DOHH2 (cell line): ENCODE results near the gene COX19.
"Not testable (repeated sequence)": the region's sequence is repeated elsewhere in the genome, so short reads cannot be mapped to it uniquely, and the experiment has no call there.

Experiments used
- H3F3A ChIP-seq: fragments of 200-600 bp; sonication (generic), shearing (Covaris generic); 2 replicates; pipeline ENCODE4 v1.6.0; 2016; ENCODE audit warnings: antibody characterized with exemption, mild to moderate bottlenecking; ENCODE audit not compliant: control insufficient read depth, insufficient read depth
- H3K27ac ChIP-seq: fragments of 200-600 bp; sonication (generic); 2 replicates; pipeline ENCODE4 v1.5.1; 2014; ENCODE audit warnings: low read depth, mild to moderate bottlenecking, low read length, moderate library complexity
- H3K27me3 ChIP-seq: fragments of 200-600 bp; sonication (generic); 2 replicates; pipeline ENCODE4 v1.6.1; 2014; ENCODE audit warnings: mild to moderate bottlenecking, low read length, mixed read lengths; ENCODE audit not compliant: control insufficient read depth
- H3K36me3 ChIP-seq: fragments of 200-600 bp; sonication (generic); 2 replicates; pipeline ENCODE4 v1.6.1; 2014; ENCODE audit warnings: mild to moderate bottlenecking, low read length, moderate library complexity, mixed read lengths; ENCODE audit not compliant: control insufficient read depth
- H3K4me1 ChIP-seq: fragments of 200-600 bp; sonication (generic); 2 replicates; pipeline ENCODE4 v1.6.1; 2014; ENCODE audit warnings: mild to moderate bottlenecking, low read length, mixed read lengths; ENCODE audit not compliant: control insufficient read depth
- H3K4me2 ChIP-seq: fragments of 200-600 bp; sonication (generic); 2 replicates; pipeline ENCODE4 v1.6.0; 2014; ENCODE audit warnings: mild to moderate bottlenecking, low read length, moderate library complexity
- H3K4me3 ChIP-seq: fragments of 200-600 bp; sonication (generic); 2 replicates; pipeline ENCODE4 v1.5.1; 2014; ENCODE audit warnings: mild to moderate bottlenecking, low read length, mixed read lengths
- H3K79me2 ChIP-seq: fragments of 200-600 bp; sonication (generic); 2 replicates; pipeline ENCODE4 v1.6.1; 2014; ENCODE audit warnings: mild to moderate bottlenecking, low read length, mixed read lengths; ENCODE audit not compliant: control insufficient read depth
- H3K9me2 ChIP-seq: fragments of 200-600 bp; sonication (generic); replicated peaks from 2 replicates; pipeline ENCODE4 v1.6.1; 2014; ENCODE audit warnings: mild to moderate bottlenecking, low read length, mixed read lengths; ENCODE audit not compliant: control insufficient read depth
- H3K9me3 ChIP-seq: fragments of 200-600 bp; sonication (generic); 2 replicates; pipeline ENCODE4 v1.6.1; 2014; ENCODE audit warnings: antibody characterized with exemption, low read length, mixed read lengths; ENCODE audit not compliant: control insufficient read depth, insufficient read depth
- H4K20me1 ChIP-seq: fragments of 200-600 bp; sonication (generic); 2 replicates; pipeline ENCODE4 v1.6.0; 2014; ENCODE audit warnings: low read depth, mild to moderate bottlenecking, antibody characterized with exemption, low read length, moderate library complexity; ENCODE audit not compliant: control insufficient read depth, insufficient read depth
- CTCF ChIP-seq: fragments of 200-600 bp; sonication (generic); IDR thresholded peaks from one replicate; pipeline ENCODE4 v1.5.1; 2014; ENCODE audit warnings: antibody characterized with exemption, mild to moderate bottlenecking, low read depth, low read length; ENCODE audit not compliant: poor library complexity, severe bottlenecking
- EZH2phosphoT487 ChIP-seq: fragments of 200-600 bp; sonication (generic); IDR thresholded peaks from 2 replicates; pipeline ENCODE4 v1.6.1; 2017; ENCODE audit warnings: borderline replicate concordance, mild to moderate bottlenecking, antibody characterized with exemption, low read length, moderate library complexity, mixed read lengths

The COX19 gene

GRCh38 chr7:945556-946255, 29.6 kb downstream of the COX19 start:
- H3K27me3 ChIP-seq: peaks cover 15% of the 10 kb centered on the region
- no peaks in the 10 kb centered on the region for H4K20me1 ChIP-seq
- H3K27ac ChIP-seq: no peak overlapping the region
- H3K4me3 ChIP-seq: no peak overlapping the region
- no peaks in the 10 kb centered on the region for H3K9me2 ChIP-seq
- H3K9me3 ChIP-seq: peaks cover 4% of the 10 kb centered on the region
- peaks cover 9% of the 10 kb centered on the region; the same call in 1 of the 2 replicates for H3K4me1 ChIP-seq
- H3F3A ChIP-seq: peaks cover 4% of the 10 kb centered on the region
- no peak for TF ChIP-seq CTCF
- no peak for TF ChIP-seq EZH2phosphoT487
- H3K36me3 ChIP-seq: no peaks in the 10 kb centered on the region
- no peaks in the 10 kb centered on the region for H3K79me2 ChIP-seq
- H3K4me2 ChIP-seq: no peak overlapping the region

- Histone ChIP-seq H3K9me2 (no peaks in the 10 kb centered on the region), H3K27ac (no peak overlapping the region), H4K20me1 (no peaks in the 10 kb centered on the region)
These were observed 30.2 kb downstream of the COX19 start for GRCh38 chr7:945147-945555.

GRCh38 chr7:944744-945143, 30.6 kb downstream of the COX19 start:
- H3K36me3 ChIP-seq: no peaks in the 10 kb centered on the region
- H3K4me1 ChIP-seq: peaks cover 7% of the 10 kb centered on the region; the same call in 1 of the 2 replicates
- H4K20me1 ChIP-seq: no peaks in the 10 kb centered on the region
- no peak overlapping the region for H3K27ac ChIP-seq
- peaks cover 20% of the 10 kb centered on the region for H3K27me3 ChIP-seq
- no peaks in the 10 kb centered on the region for H3K79me2 ChIP-seq
- peaks cover 13% of the 10 kb centered on the region for H3K9me3 ChIP-seq
- H3K9me2 ChIP-seq: no peaks in the 10 kb centered on the region
- TF ChIP-seq CTCF (no peak), EZH2phosphoT487 (no peak)
- H3K4me2 ChIP-seq: no peak overlapping the region
- peaks cover 4% of the 10 kb centered on the region for H3F3A ChIP-seq
- H3K4me3 ChIP-seq: no peak overlapping the region

More at GRCh38 chr7:945147-945555, 30.2 kb downstream of the COX19 start:
- peaks cover 9% of the 10 kb centered on the region; the same call in 1 of the 2 replicates for H3K4me1 ChIP-seq
- H3K9me3 ChIP-seq: peaks cover 9% of the 10 kb centered on the region
- TF ChIP-seq EZH2phosphoT487: no peak
- TF ChIP-seq CTCF: no peak
- peaks cover 19% of the 10 kb centered on the region for H3K27me3 ChIP-seq
- H3K36me3 ChIP-seq: no peaks in the 10 kb centered on the region
- H3K79me2 ChIP-seq: no peaks in the 10 kb centered on the region
- H3K4me2 ChIP-seq: no peak overlapping the region
- peaks cover 4% of the 10 kb centered on the region for H3F3A ChIP-seq
- no peak overlapping the region for H3K4me3 ChIP-seq

GRCh38 chr7:943793-944192, 31.6 kb downstream of the COX19 start:
- H3K27ac ChIP-seq, H3K79me2 ChIP-seq, H3K4me3 ChIP-seq, H3F3A ChIP-seq, H3K36me3 ChIP-seq, H3K4me2 ChIP-seq, H4K20me1 ChIP-seq, H3K9me2 ChIP-seq, H3K4me1 ChIP-seq: not testable (repeated sequence)
- Histone ChIP-seq H3K9me3 (peaks cover 15% of the 10 kb centered on the region), H3K27me3 (peaks cover 14% of the 10 kb centered on the region)
